IMR-90 (cell line): ENCODE results near the gene DCAF6. TPM values are rescaled to one million over a fixed set of nuclear protein-coding genes. Genes with fewer than 3 reads are reported as not detected.

Source experiments
- ATAC-seq: fragments of 200-7000 bp; cut with Tn5 transposase; 2 replicates; pipeline ENCODE4 v1.9.1; 2020; ENCODE audit warnings: low read depth, mild to moderate bottlenecking, moderate library complexity
- BruUV-seq: library from RNA; stranded (reverse); fragments of 400-500 nt; replicated peaks from 2 replicates; lab custom pipeline; 2021; lab: Mats Ljungman, UMichigan
- CTCF ChIA-PET: fragments of 300-600 bp; formaldehyde crosslinking; extraction: SDS; loops from one replicate; lab custom pipeline; 2021; ENCODE audit warnings: antibody characterized with exemption; lab: Yijun Ruan, JAX
- POLR2A ChIA-PET: fragments of 300-600 bp; sonication (Branson Sonifier 250); formaldehyde crosslinking; loops from one replicate; lab custom pipeline; 2022; ENCODE audit warnings: antibody characterized with exemption; ENCODE audit not compliant: unreplicated experiment; lab: Charles Lee
- DNase-seq: peaks from one replicate; pipeline ENCODE4 v3.0.0; 2013
- H2AFZ ChIP-seq: replicated peaks from 2 replicates; pipeline ENCODE3; 2013; ENCODE audit warnings: low read length, mild to moderate bottlenecking; ENCODE audit not compliant: poor library complexity
- H2AK5ac ChIP-seq: 2 replicates; pipeline ENCODE4 v1.6.1; 2013; ENCODE audit warnings: low read depth, low read length, inconsistent platforms
- H2AK9ac ChIP-seq: replicated peaks from 2 replicates; pipeline ENCODE3; 2013; ENCODE audit warnings: mild to moderate bottlenecking, low read depth, low read length, moderate library complexity; ENCODE audit not compliant: poor library complexity
- H2BK120ac ChIP-seq: 2 replicates; pipeline ENCODE4 v1.6.1; 2013; ENCODE audit warnings: low read depth, low read length, inconsistent platforms
- H2BK15ac ChIP-seq: 3 replicates; pipeline ENCODE4 v1.6.1; 2013; ENCODE audit warnings: low read depth, low read length, inconsistent platforms
- H2BK20ac ChIP-seq: 2 replicates; pipeline ENCODE4 v1.6.1; 2013; ENCODE audit warnings: low read depth, mild to moderate bottlenecking, inconsistent platforms, low read length, moderate library complexity
- H2BK5ac ChIP-seq: 2 replicates; pipeline ENCODE4 v1.6.1; 2013; ENCODE audit warnings: mild to moderate bottlenecking, low read depth, low read length, inconsistent platforms; ENCODE audit not compliant: poor library complexity, severe bottlenecking
- H3K14ac ChIP-seq: replicated peaks from 2 replicates; pipeline ENCODE4 v1.6.1; 2013; ENCODE audit warnings: low read depth, low read length, inconsistent platforms
- H3K18ac ChIP-seq: 2 replicates; pipeline ENCODE4 v1.6.1; 2013; ENCODE audit warnings: low read depth, low read length, control low read depth
- H3K23ac ChIP-seq: 2 replicates; pipeline ENCODE4 v1.6.1; 2013; ENCODE audit warnings: low read depth, low read length, inconsistent platforms
- H3K27ac ChIP-seq: 2 replicates; pipeline ENCODE4 v1.5.1; 2013; ENCODE audit warnings: mild to moderate bottlenecking, control low read depth, low read length; ENCODE audit not compliant: insufficient read depth
- H3K27me3 ChIP-seq: 2 replicates; pipeline ENCODE4 v1.6.1; 2013; ENCODE audit warnings: low read length; ENCODE audit not compliant: control insufficient read depth, insufficient read depth
- H3K36me3 ChIP-seq: 2 replicates; pipeline ENCODE4 v1.6.1; 2013; ENCODE audit warnings: low read length, mixed read lengths; ENCODE audit not compliant: control insufficient read depth, insufficient read depth
- H3K4ac ChIP-seq: 2 replicates; pipeline ENCODE4 v1.6.1; 2013; ENCODE audit warnings: low read depth, low read length, inconsistent platforms
- H3K4me1 ChIP-seq: 2 replicates; pipeline ENCODE4 v1.6.1; 2013; ENCODE audit warnings: low read length, mixed read lengths; ENCODE audit not compliant: control insufficient read depth, insufficient read depth
- H3K4me2 ChIP-seq: 2 replicates; pipeline ENCODE4 v1.6.1; 2013; ENCODE audit warnings: low read depth, mild to moderate bottlenecking, control low read depth, low read length, moderate library complexity
- H3K4me3 ChIP-seq: 2 replicates; pipeline ENCODE4 v1.5.1; 2013; ENCODE audit warnings: low read depth, mild to moderate bottlenecking, control low read depth, low read length, moderate library complexity; ENCODE audit not compliant: insufficient read depth
- H3K56ac ChIP-seq: 2 replicates; pipeline ENCODE4 v1.6.1; 2013; ENCODE audit warnings: low read length, inconsistent platforms; ENCODE audit not compliant: insufficient read depth; ENCODE audit errors: extremely low read depth
- H3K79me1 ChIP-seq, 2 experiments: 2 replicates each; pipeline ENCODE4 v1.6.1; 2013; ENCODE audit warnings: low read length in 2 of 2, inconsistent platforms in 1 of 2, low read depth in 1 of 2
- H3K9ac ChIP-seq: 2 replicates; pipeline ENCODE4 v1.6.1; 2013; ENCODE audit warnings: low read depth, low read length, control low read depth
- H3K9me1 ChIP-seq: 2 replicates; pipeline ENCODE4 v1.6.1; 2013; ENCODE audit warnings: low read length, inconsistent platforms; ENCODE audit not compliant: insufficient read depth
- H3K9me3 ChIP-seq: 2 replicates; pipeline ENCODE4 v1.6.1; 2013; ENCODE audit warnings: low read length; ENCODE audit not compliant: control insufficient read depth, insufficient read depth
- H4K20me1 ChIP-seq: 2 replicates; pipeline ENCODE4 v1.6.1; 2013; ENCODE audit warnings: low read length, inconsistent platforms; ENCODE audit not compliant: insufficient read depth
- H4K5ac ChIP-seq: 2 replicates; pipeline ENCODE4 v1.6.1; 2013; ENCODE audit warnings: mild to moderate bottlenecking, low read depth, low read length, control low read depth
- H4K8ac ChIP-seq, 2 experiments: 2 replicates each; pipeline ENCODE4 v1.6.1; 2013; ENCODE audit warnings: low read depth in 2 of 2, low read length in 2 of 2, control low read depth in 1 of 2, inconsistent platforms in 1 of 2
- H4K91ac ChIP-seq: 2 replicates; pipeline ENCODE4 v1.6.1; 2013; ENCODE audit warnings: low read depth, low read length, inconsistent platforms; ENCODE audit not compliant: insufficient read depth
- CEBPB ChIP-seq: IDR thresholded peaks from 2 replicates; pipeline ENCODE4 v1.6.1; 2012; ENCODE audit warnings: low read depth, low read length, improper control_type of control experiment
- FOS ChIP-seq: fragments of 150-350 bp; IDR thresholded peaks from 2 replicates; pipeline ENCODE4 v1.6.1; 2016; ENCODE audit warnings: low read depth, low read length
- MAFK ChIP-seq: IDR thresholded peaks from 2 replicates; pipeline ENCODE4 v1.6.1; 2012; ENCODE audit warnings: low read depth, low read length, improper control_type of control experiment
- RCOR1 ChIP-seq: IDR thresholded peaks from 2 replicates; pipeline ENCODE4 v1.6.1; 2012; ENCODE audit warnings: mild to moderate bottlenecking, low read length, improper control_type of control experiment; ENCODE audit not compliant: insufficient replicate concordance
- USF2 ChIP-seq: fragments of 150-350 bp; IDR thresholded peaks from 2 replicates; pipeline ENCODE4 v1.6.1; 2017; ENCODE audit warnings: mild to moderate bottlenecking, antibody characterized with exemption, low read length, low read depth
- WGBS, 2 experiments: methylation state at CpG; one replicate each; pipeline versions ENCODE4 v1.1.5 to v1.1.7; 2013; ENCODE audit warnings: missing lambda C conversion rate in 2 of 2; ENCODE audit not compliant: insufficient read length in 1 of 2; ENCODE audit errors: extremely low coverage in 2 of 2; 5-methylcytosine and 5-hydroxymethylcytosine counted together
- dilution Hi-C: fragments of 300-500 bp; cut with HindIII; formaldehyde crosslinking; loops from one replicate; pipeline ENCODE4 v1.14.3; 2018; ENCODE audit warnings: low sequenced_read_pairs; ENCODE audit not compliant: unreplicated experiment
- in situ Hi-C: fragments of 300-500 bp; cut with MboI; formaldehyde crosslinking; loops from 3 replicates; pipeline ENCODE4 v1.14.3; 2019; ENCODE audit warnings: low sequenced_read_pairs, inconsistent platforms, mixed read lengths
- intact Hi-C: fragments of 100-400 bp; cut with micrococcal nuclease; formaldehyde crosslinking; loops from 2 replicates; pipeline ENCODE4 v1.10.0; 2022
- polyA plus RNA-seq, 3 experiments: library from polyadenylated mRNA; depleted of rRNA; stranded (reverse); fragments of >200 nt; gene quantifications; 2 replicates each; pipeline ENCODE4 v1.2.3, GENCODE V29; 2012; ENCODE audit warnings: low replicate concordance in 1 of 3
- total RNA-seq: library from RNA; depleted of rRNA; stranded (reverse); fragments of >200 nt; gene quantifications from 2 replicates; pipeline ENCODE4 v1.2.3, GENCODE V29; 2012

The DCAF6 gene
- total and polyA plus RNA-seq, 2 of the 4 experiments (the other 2 are of a cell fraction), result 60.4 to 88.7 TPM

- H3K4me3 ChIP-seq, result no peak overlapping the region
- CTCF ChIA-PET, result no interaction called here
- no peak overlapping the region for H3K18ac ChIP-seq
- H4K8ac ChIP-seq, result no peak overlapping the region
- H4K5ac ChIP-seq, result no peak overlapping the region
- no peak overlapping the region for H2BK20ac ChIP-seq
- no peak overlapping the region for H2BK5ac ChIP-seq
- dilution Hi-C loops, result no loop called here
- H3K9me3 ChIP-seq, result no peaks in the 10 kb centered on the region
- 0 out of 2 replicates have a peak, but pooled peaks cover 3% of the 10 kb centered on the region for H3K9me1 ChIP-seq
- peaks cover 3% of the 10 kb centered on the region in 2 experiments; a peak in 3 of 4 replicates for H3K79me1 ChIP-seq
- H3K4ac ChIP-seq, result no peak overlapping the region
- H3K4me1 ChIP-seq, result no peaks in the 10 kb centered on the region; the same call in 1 of the 2 replicates
- H3K23ac ChIP-seq, result no peak overlapping the region
- H3K9ac ChIP-seq, result no peak overlapping the region
- H4K91ac ChIP-seq, result no peak overlapping the region
- no peak overlapping the region for H2BK15ac ChIP-seq
- no peak overlapping the region for H2AK9ac ChIP-seq
- intact Hi-C loops, result no loop called here
- H3K27ac ChIP-seq, result no peak overlapping the region
- in situ Hi-C loops, result no loop called here
- no peaks in the 10 kb centered on the region for H4K20me1 ChIP-seq
- BruUV-seq, result no TSS peak
- H3K36me3 ChIP-seq, result peaks cover 8% of the 10 kb centered on the region
- no peaks in the 10 kb centered on the region for H3K27me3 ChIP-seq
- H3K14ac ChIP-seq, result no peak overlapping the region
- no peak overlapping the region for H3K56ac ChIP-seq
- no peak overlapping the region for H3K4me2 ChIP-seq
- H2AFZ ChIP-seq, result no peak overlapping the region
- ATAC-seq, result no peak
- no peak overlapping the region for H2AK5ac ChIP-seq
- TF ChIP-seq CEBPB (no peak), RCOR1 (no peak), MAFK (no peak), FOS (no peak), USF2 (no peak)
- no peak for DNase-seq
- POLR2A ChIA-PET, result no interaction called here
- H2BK120ac ChIP-seq, result no peak overlapping the region
- WGBS, 2 experiments, result 90% methylated on average over 7 of the region's 8 CpGs; no CpG with 5 or more reads in 1 of the 2 experiments
These were observed 20.9 kb upstream of the DCAF6 start for GRCh38 chr1:167915569-167915968.
